IMR-90 (cell line): ENCODE results near the gene SLC22A12. TPM values are rescaled to one million over a fixed set of nuclear protein-coding genes. Genes with fewer than 3 reads are reported as not detected.

Source experiments
- ATAC-seq: fragments of 200-7000 bp; cut with Tn5 transposase; 2 replicates; pipeline ENCODE4 v1.9.1; 2020; ENCODE audit warnings: low read depth, mild to moderate bottlenecking, moderate library complexity
- BruUV-seq: library from RNA; stranded (reverse); fragments of 400-500 nt; replicated peaks from 2 replicates; lab custom pipeline; 2021; lab: Mats Ljungman, UMichigan
- CTCF ChIA-PET: fragments of 300-600 bp; formaldehyde crosslinking; extraction: SDS; loops from one replicate; lab custom pipeline; 2021; ENCODE audit warnings: antibody characterized with exemption; lab: Yijun Ruan, JAX
- POLR2A ChIA-PET: fragments of 300-600 bp; sonication (Branson Sonifier 250); formaldehyde crosslinking; loops from one replicate; lab custom pipeline; 2022; ENCODE audit warnings: antibody characterized with exemption; ENCODE audit not compliant: unreplicated experiment; lab: Charles Lee
- DNase-seq: peaks from one replicate; pipeline ENCODE4 v3.0.0; 2013
- H2AFZ ChIP-seq: replicated peaks from 2 replicates; pipeline ENCODE3; 2013; ENCODE audit warnings: low read length, mild to moderate bottlenecking; ENCODE audit not compliant: poor library complexity
- H2AK5ac ChIP-seq: 2 replicates; pipeline ENCODE4 v1.6.1; 2013; ENCODE audit warnings: low read depth, low read length, inconsistent platforms
- H2AK9ac ChIP-seq: replicated peaks from 2 replicates; pipeline ENCODE3; 2013; ENCODE audit warnings: mild to moderate bottlenecking, low read depth, low read length, moderate library complexity; ENCODE audit not compliant: poor library complexity
- H2BK120ac ChIP-seq: 2 replicates; pipeline ENCODE4 v1.6.1; 2013; ENCODE audit warnings: low read depth, low read length, inconsistent platforms
- H2BK15ac ChIP-seq: 3 replicates; pipeline ENCODE4 v1.6.1; 2013; ENCODE audit warnings: low read depth, low read length, inconsistent platforms
- H2BK20ac ChIP-seq: 2 replicates; pipeline ENCODE4 v1.6.1; 2013; ENCODE audit warnings: low read depth, mild to moderate bottlenecking, inconsistent platforms, low read length, moderate library complexity
- H2BK5ac ChIP-seq: 2 replicates; pipeline ENCODE4 v1.6.1; 2013; ENCODE audit warnings: mild to moderate bottlenecking, low read depth, low read length, inconsistent platforms; ENCODE audit not compliant: poor library complexity, severe bottlenecking
- H3K14ac ChIP-seq: replicated peaks from 2 replicates; pipeline ENCODE4 v1.6.1; 2013; ENCODE audit warnings: low read depth, low read length, inconsistent platforms
- H3K18ac ChIP-seq: 2 replicates; pipeline ENCODE4 v1.6.1; 2013; ENCODE audit warnings: low read depth, low read length, control low read depth
- H3K23ac ChIP-seq: 2 replicates; pipeline ENCODE4 v1.6.1; 2013; ENCODE audit warnings: low read depth, low read length, inconsistent platforms
- H3K27ac ChIP-seq: 2 replicates; pipeline ENCODE4 v1.5.1; 2013; ENCODE audit warnings: mild to moderate bottlenecking, control low read depth, low read length; ENCODE audit not compliant: insufficient read depth
- H3K27me3 ChIP-seq: 2 replicates; pipeline ENCODE4 v1.6.1; 2013; ENCODE audit warnings: low read length; ENCODE audit not compliant: control insufficient read depth, insufficient read depth
- H3K36me3 ChIP-seq: 2 replicates; pipeline ENCODE4 v1.6.1; 2013; ENCODE audit warnings: low read length, mixed read lengths; ENCODE audit not compliant: control insufficient read depth, insufficient read depth
- H3K4ac ChIP-seq: 2 replicates; pipeline ENCODE4 v1.6.1; 2013; ENCODE audit warnings: low read depth, low read length, inconsistent platforms
- H3K4me1 ChIP-seq: 2 replicates; pipeline ENCODE4 v1.6.1; 2013; ENCODE audit warnings: low read length, mixed read lengths; ENCODE audit not compliant: control insufficient read depth, insufficient read depth
- H3K4me2 ChIP-seq: 2 replicates; pipeline ENCODE4 v1.6.1; 2013; ENCODE audit warnings: low read depth, mild to moderate bottlenecking, control low read depth, low read length, moderate library complexity
- H3K4me3 ChIP-seq: 2 replicates; pipeline ENCODE4 v1.5.1; 2013; ENCODE audit warnings: low read depth, mild to moderate bottlenecking, control low read depth, low read length, moderate library complexity; ENCODE audit not compliant: insufficient read depth
- H3K56ac ChIP-seq: 2 replicates; pipeline ENCODE4 v1.6.1; 2013; ENCODE audit warnings: low read length, inconsistent platforms; ENCODE audit not compliant: insufficient read depth; ENCODE audit errors: extremely low read depth
- H3K79me1 ChIP-seq, 2 experiments: 2 replicates each; pipeline ENCODE4 v1.6.1; 2013; ENCODE audit warnings: low read length in 2 of 2, inconsistent platforms in 1 of 2, low read depth in 1 of 2
- H3K9ac ChIP-seq: 2 replicates; pipeline ENCODE4 v1.6.1; 2013; ENCODE audit warnings: low read depth, low read length, control low read depth
- H3K9me1 ChIP-seq: 2 replicates; pipeline ENCODE4 v1.6.1; 2013; ENCODE audit warnings: low read length, inconsistent platforms; ENCODE audit not compliant: insufficient read depth
- H3K9me3 ChIP-seq: 2 replicates; pipeline ENCODE4 v1.6.1; 2013; ENCODE audit warnings: low read length; ENCODE audit not compliant: control insufficient read depth, insufficient read depth
- H4K20me1 ChIP-seq: 2 replicates; pipeline ENCODE4 v1.6.1; 2013; ENCODE audit warnings: low read length, inconsistent platforms; ENCODE audit not compliant: insufficient read depth
- H4K5ac ChIP-seq: 2 replicates; pipeline ENCODE4 v1.6.1; 2013; ENCODE audit warnings: mild to moderate bottlenecking, low read depth, low read length, control low read depth
- H4K8ac ChIP-seq, 2 experiments: 2 replicates each; pipeline ENCODE4 v1.6.1; 2013; ENCODE audit warnings: low read depth in 2 of 2, low read length in 2 of 2, control low read depth in 1 of 2, inconsistent platforms in 1 of 2
- H4K91ac ChIP-seq: 2 replicates; pipeline ENCODE4 v1.6.1; 2013; ENCODE audit warnings: low read depth, low read length, inconsistent platforms; ENCODE audit not compliant: insufficient read depth
- ELK1 ChIP-seq: fragments of 150-350 bp; IDR thresholded peaks from 2 replicates; pipeline ENCODE4 v1.6.1; 2016; ENCODE audit warnings: low read depth, mild to moderate bottlenecking, low read length, moderate library complexity, borderline replicate concordance
- FOS ChIP-seq: fragments of 150-350 bp; IDR thresholded peaks from 2 replicates; pipeline ENCODE4 v1.6.1; 2016; ENCODE audit warnings: low read depth, low read length
- MAFK ChIP-seq: IDR thresholded peaks from 2 replicates; pipeline ENCODE4 v1.6.1; 2012; ENCODE audit warnings: low read depth, low read length, improper control_type of control experiment
- MAZ ChIP-seq: IDR thresholded peaks from 2 replicates; pipeline ENCODE4 v1.6.1; 2012; ENCODE audit warnings: low read depth, mild to moderate bottlenecking, low read length, improper control_type of control experiment, moderate library complexity, borderline replicate concordance
- NFE2L2 ChIP-seq: fragments of 150-350 bp; IDR thresholded peaks from 2 replicates; pipeline ENCODE4 v1.6.1; 2016; ENCODE audit warnings: low read depth, mild to moderate bottlenecking, low read length
- RAD21 ChIP-seq: IDR thresholded peaks from 2 replicates; pipeline ENCODE4 v1.6.1; 2012; ENCODE audit warnings: low read length, improper control_type of control experiment
- SMC3 ChIP-seq: fragments of 150-350 bp; IDR thresholded peaks from 2 replicates; pipeline ENCODE4 v1.6.1; 2016; ENCODE audit warnings: low read depth, mild to moderate bottlenecking, antibody characterized with exemption, low read length, moderate library complexity
- WGBS, 2 experiments: methylation state at CpG; one replicate each; pipeline versions ENCODE4 v1.1.5 to v1.1.7; 2013; ENCODE audit warnings: missing lambda C conversion rate in 2 of 2; ENCODE audit not compliant: insufficient read length in 1 of 2; ENCODE audit errors: extremely low coverage in 2 of 2; 5-methylcytosine and 5-hydroxymethylcytosine counted together
- dilution Hi-C: fragments of 300-500 bp; cut with HindIII; formaldehyde crosslinking; loops from one replicate; pipeline ENCODE4 v1.14.3; 2018; ENCODE audit warnings: low sequenced_read_pairs; ENCODE audit not compliant: unreplicated experiment
- in situ Hi-C: fragments of 300-500 bp; cut with MboI; formaldehyde crosslinking; loops from 3 replicates; pipeline ENCODE4 v1.14.3; 2019; ENCODE audit warnings: low sequenced_read_pairs, inconsistent platforms, mixed read lengths
- intact Hi-C: fragments of 100-400 bp; cut with micrococcal nuclease; formaldehyde crosslinking; loops from 2 replicates; pipeline ENCODE4 v1.10.0; 2022
- polyA plus RNA-seq, 3 experiments: library from polyadenylated mRNA; depleted of rRNA; stranded (reverse); fragments of >200 nt; gene quantifications; 2 replicates each; pipeline ENCODE4 v1.2.3, GENCODE V29; 2012; ENCODE audit warnings: low replicate concordance in 1 of 3
- total RNA-seq: library from RNA; depleted of rRNA; stranded (reverse); fragments of >200 nt; gene quantifications from 2 replicates; pipeline ENCODE4 v1.2.3, GENCODE V29; 2012

SLC22A12 gene
- total and polyA plus RNA-seq, 2 of the 4 experiments (the other 2 are of a cell fraction), result not detected

GRCh38 chr11:64611869-64612646 is 21.0 kb downstream of the SLC22A12 start:
- Histone ChIP-seq H3K4ac (no peak overlapping the region), H2BK20ac (no peak overlapping the region), H2AK5ac (no peak overlapping the region), H3K9me3 (no peaks in the 10 kb centered on the region), H2AK9ac (no peak overlapping the region), H4K91ac (no peak overlapping the region), H4K20me1 (no peaks in the 10 kb centered on the region), H2BK5ac (no peak overlapping the region), H4K5ac (no peak overlapping the region), H3K9ac (no peak overlapping the region), H3K79me1 (no peaks in the 10 kb centered on the region), H3K56ac (no peak overlapping the region), H2BK120ac (no peak overlapping the region), H3K27ac (no peak overlapping the region), H4K8ac (no peak overlapping the region), H3K4me3 (no peak overlapping the region), H3K4me2 (no peak overlapping the region), H3K36me3 (no peaks in the 10 kb centered on the region), H2AFZ (no peak overlapping the region), H3K18ac (no peak overlapping the region), H3K14ac (no peak overlapping the region), H3K27me3 (peaks cover 58% of the 10 kb centered on the region), H3K4me1 (no peaks in the 10 kb centered on the region), H3K23ac (no peak overlapping the region), H3K9me1 (no peaks in the 10 kb centered on the region), H2BK15ac (no peak overlapping the region)
- 77% methylated on average over 3 of the region's 11 CpGs; no CpG with 5 or more reads in 1 of the 2 experiments for WGBS, 2 experiments
- no peak for DNase-seq
- BruUV-seq, result no TSS peak
- dilution Hi-C loops, result no loop called here
- TF ChIP-seq ELK1 (no peak), SMC3 (no peak), NFE2L2 (no peak), FOS (no peak), MAFK (no peak), MAZ (no peak), RAD21 (no peak)
- CTCF ChIA-PET, result no interaction called here
- in situ Hi-C loops, result no loop called here
- ATAC-seq, result no peak
- intact Hi-C loops, result no loop called here
- POLR2A ChIA-PET, result no interaction called here
